ENCODE data around the gene LIN37. TPM values are rescaled to one million over a fixed set of nuclear protein-coding genes. Genes with fewer than 3 reads are reported as not detected.

The LIN37 gene
- total RNA-seq, 1 experiment from 2014 or later: 10.1 TPM

DNA sequence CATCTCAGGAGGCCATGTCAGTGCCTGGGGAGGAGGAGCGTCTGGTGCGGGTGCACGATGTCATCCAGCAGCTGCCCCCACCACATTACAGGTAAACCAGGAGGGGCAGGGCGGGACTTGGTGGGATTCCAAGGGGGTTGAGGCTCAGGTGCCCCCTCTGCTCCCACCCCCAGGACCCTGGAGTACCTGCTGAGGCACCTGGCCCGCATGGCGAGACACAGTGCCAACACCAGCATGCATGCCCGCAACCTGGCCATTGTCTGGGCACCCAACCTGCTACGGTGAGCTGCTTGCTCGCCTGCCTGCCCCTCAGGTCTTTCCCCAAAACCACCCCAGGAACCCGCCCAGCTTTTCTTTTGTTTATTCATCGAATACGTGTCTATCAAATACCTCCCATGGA, 34.2 kb downstream of the LIN37 start:
- BruUV-seq (replicated peaks): no TSS peak
- Histone ChIP-seq H2AFZ (ENCODE audit: low read depth, low read length, poor library complexity, severe bottlenecking) (no peak overlapping the region), H3K36me3 (ENCODE audit: control insufficient read depth in 1 of 2, insufficient read depth in 2 of 2, low read length in 2 of 2) (peaks cover 2 to 4% of the 10 kb centered on the region in 2 experiments; a peak in 2 of 4 replicates), H3K4me1 (ENCODE audit: control insufficient read depth in 1 of 2, insufficient read depth in 2 of 2, low read length in 2 of 2) (no peaks in the 10 kb centered on the region), H4K20me1 (ENCODE audit: insufficient read depth) (no peaks in the 10 kb centered on the region), H3K4me3 (replicated peaks in 1 of 2; ENCODE audit: low read depth in 1 of 2, low read length in 2 of 2) (no peak overlapping the region), H3K27ac (ENCODE audit: low read depth, low read length) (no peak overlapping the region), H3K9me3 (ENCODE audit: control insufficient read depth in 1 of 2, insufficient read depth in 1 of 2, low read depth in 1 of 2, low read length in 2 of 2) (no peaks in the 10 kb centered on the region), H3K27me3 (ENCODE audit: insufficient read depth, low read length) (no peaks in the 10 kb centered on the region), H3K79me2 (ENCODE audit: insufficient read depth, low read length) (no peaks in the 10 kb centered on the region), H3K4me2 (ENCODE audit: low read length) (no peak overlapping the region), H3K9me2 (ENCODE audit: insufficient read depth) (no peaks in the 10 kb centered on the region), H3K9ac (ENCODE audit: low read length) (no peak overlapping the region)
- TF ChIP-seq FOSL1 (IDR thresholded peaks at IDR 0.05; ENCODE audit: low read depth) (no peak), EZH2phosphoT487 (IDR thresholded peaks at IDR 0.05; ENCODE audit: borderline replicate concordance) (no peak)
- TF ChIP-seq, protein P1, sequence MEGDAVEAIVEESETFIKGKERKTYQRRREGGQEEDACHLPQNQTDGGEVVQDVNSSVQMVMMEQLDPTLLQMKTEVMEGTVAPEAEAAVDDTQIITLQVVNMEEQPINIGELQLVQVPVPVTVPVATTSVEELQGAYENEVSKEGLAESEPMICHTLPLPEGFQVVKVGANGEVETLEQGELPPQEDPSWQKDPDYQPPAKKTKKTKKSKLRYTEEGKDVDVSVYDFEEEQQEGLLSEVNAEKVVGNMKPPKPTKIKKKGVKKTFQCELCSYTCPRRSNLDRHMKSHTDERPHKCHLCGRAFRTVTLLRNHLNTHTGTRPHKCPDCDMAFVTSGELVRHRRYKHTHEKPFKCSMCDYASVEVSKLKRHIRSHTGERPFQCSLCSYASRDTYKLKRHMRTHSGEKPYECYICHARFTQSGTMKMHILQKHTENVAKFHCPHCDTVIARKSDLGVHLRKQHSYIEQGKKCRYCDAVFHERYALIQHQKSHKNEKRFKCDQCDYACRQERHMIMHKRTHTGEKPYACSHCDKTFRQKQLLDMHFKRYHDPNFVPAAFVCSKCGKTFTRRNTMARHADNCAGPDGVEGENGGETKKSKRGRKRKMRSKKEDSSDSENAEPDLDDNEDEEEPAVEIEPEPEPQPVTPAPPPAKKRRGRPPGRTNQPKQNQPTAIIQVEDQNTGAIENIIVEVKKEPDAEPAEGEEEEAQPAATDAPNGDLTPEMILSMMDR (IDR thresholded peaks at IDR 0.05 in 2 of 3, conservative IDR thresholded peaks at IDR 0.05 in 1 of 3; ENCODE audit: borderline replicate concordance in 1 of 3, insufficient read depth in 1 of 3, low read depth in 2 of 3, low read length in 2 of 3): no peak
- POLR2A ChIA-PET: no interaction called here
- RAD21 ChIA-PET (ENCODE audit: low non-redundant PET in 1 of 2, low total read pairs in 2 of 2, uncharacterized antibody in 2 of 2, unreplicated experiment in 2 of 2): no interaction called here
- ATAC-seq (no peak), DNase-seq (ENCODE audit: low read depth, low spot score) (no peak)
- intact Hi-C loops (cut with micrococcal nuclease): no loop called here
- CTCF ChIA-PET: no interaction called here

DNA sequence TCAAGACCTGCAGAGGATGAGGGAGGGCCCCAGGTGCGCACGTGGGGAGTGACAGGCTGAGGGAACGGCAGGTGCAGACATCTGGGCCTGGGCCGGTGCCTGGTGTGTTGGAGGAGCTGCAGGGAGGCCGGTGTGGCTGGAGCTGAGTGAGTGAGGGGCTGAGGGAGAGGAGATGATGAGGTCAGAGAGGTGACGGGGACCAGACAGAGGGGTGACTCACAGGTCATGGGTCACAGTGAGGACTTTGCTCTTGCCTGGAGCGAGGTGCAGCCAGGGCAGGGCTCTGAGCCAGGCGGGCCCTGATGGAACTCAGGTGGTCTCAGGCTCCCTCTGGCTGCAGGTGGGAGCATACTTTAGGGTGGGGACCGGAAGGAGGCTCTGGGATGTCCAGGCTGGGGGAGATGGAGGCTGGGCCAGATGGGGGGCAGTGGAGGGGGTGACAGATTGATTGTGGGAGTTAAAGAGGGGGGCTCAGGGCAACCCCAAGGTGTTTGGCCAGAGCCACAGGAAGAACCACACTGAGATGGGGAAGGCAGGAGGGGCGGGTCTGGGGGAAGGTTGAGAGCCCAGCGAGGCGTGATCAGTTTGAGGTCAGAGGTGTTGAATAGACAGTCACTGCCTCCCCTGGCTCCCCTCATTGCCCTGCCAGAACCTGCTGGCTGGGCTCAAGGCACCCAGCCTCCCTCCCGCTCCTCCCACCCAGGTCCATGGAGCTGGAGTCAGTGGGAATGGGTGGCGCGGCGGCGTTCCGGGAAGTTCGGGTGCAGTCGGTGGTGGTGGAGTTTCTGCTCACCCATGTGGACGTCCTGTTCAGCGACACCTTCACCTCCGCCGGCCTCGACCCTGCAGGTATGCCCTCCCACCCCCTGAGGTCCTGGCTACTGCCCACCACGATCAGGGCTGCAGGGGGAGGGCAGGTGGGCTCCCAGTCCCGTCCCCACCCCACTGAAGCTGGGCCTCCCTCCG, 35.4 kb downstream of the LIN37 start:
- no TSS peak for BruUV-seq (replicated peaks)
- H3K9me2 ChIP-seq (ENCODE audit: insufficient read depth): no peaks in the 10 kb centered on the region
- H3K36me3 ChIP-seq (ENCODE audit: control insufficient read depth in 1 of 2, insufficient read depth in 2 of 2, low read length in 2 of 2): peaks cover 2 to 4% of the 10 kb centered on the region in 2 experiments; a peak in 2 of 4 replicates
- H3K9me3 ChIP-seq (ENCODE audit: control insufficient read depth in 1 of 2, insufficient read depth in 1 of 2, low read depth in 1 of 2, low read length in 2 of 2): no peaks in the 10 kb centered on the region
- H3K27ac ChIP-seq (ENCODE audit: low read depth, low read length): no peak overlapping the region
- H3K79me2 ChIP-seq (ENCODE audit: insufficient read depth, low read length): no peaks in the 10 kb centered on the region
- POLR2A ChIA-PET: interaction anchor here (0.6 to 1.3 kb wide), 2 partner anchors 11 to 17 kb away, joined by 3 to 4 read pairs; no protein-coding TSS in a partner anchor
- RAD21 ChIA-PET (ENCODE audit: low non-redundant PET in 1 of 2, low total read pairs in 2 of 2, uncharacterized antibody in 2 of 2, unreplicated experiment in 2 of 2): no interaction called here
- intact Hi-C loops (cut with micrococcal nuclease): no loop called here
- ATAC-seq: no peak
- no peak overlapping the region for H3K4me3 ChIP-seq (replicated peaks in 1 of 2; ENCODE audit: low read depth in 1 of 2, low read length in 2 of 2)
- no peaks in the 10 kb centered on the region for H3K4me1 ChIP-seq (ENCODE audit: control insufficient read depth in 1 of 2, insufficient read depth in 2 of 2, low read length in 2 of 2)
- no peak overlapping the region for H2AFZ ChIP-seq (ENCODE audit: low read depth, low read length, poor library complexity, severe bottlenecking)
- H3K9ac ChIP-seq (ENCODE audit: low read length): no peak overlapping the region
- H3K27me3 ChIP-seq (ENCODE audit: insufficient read depth, low read length): no peaks in the 10 kb centered on the region
- no peaks in the 10 kb centered on the region for H4K20me1 ChIP-seq (ENCODE audit: insufficient read depth)
- no peak overlapping the region for H3K4me2 ChIP-seq (ENCODE audit: low read length)
- DNase-seq (ENCODE audit: low read depth, low spot score): no peak
- CTCF ChIA-PET: no interaction called here
- no peak for TF ChIP-seq EGR1 (IDR thresholded peaks at IDR 0.05; ENCODE audit: low read depth)
- no peak for TF ChIP-seq CBX3 (IDR thresholded peaks at IDR 0.05; ENCODE audit: low read depth)
- TF ChIP-seq, protein P1 (IDR thresholded peaks at IDR 0.05 in 2 of 3, conservative IDR thresholded peaks at IDR 0.05 in 1 of 3; ENCODE audit: borderline replicate concordance in 1 of 3, insufficient read depth in 1 of 3, low read depth in 2 of 3, low read length in 2 of 3): no peak
- no peak for TF ChIP-seq FOSL1 (IDR thresholded peaks at IDR 0.05; ENCODE audit: low read depth)
- TF ChIP-seq POLR2AphosphoS5 (IDR thresholded peaks at IDR 0.05; ENCODE audit: low read depth, low read length): no peak
- TF ChIP-seq, protein P2, sequence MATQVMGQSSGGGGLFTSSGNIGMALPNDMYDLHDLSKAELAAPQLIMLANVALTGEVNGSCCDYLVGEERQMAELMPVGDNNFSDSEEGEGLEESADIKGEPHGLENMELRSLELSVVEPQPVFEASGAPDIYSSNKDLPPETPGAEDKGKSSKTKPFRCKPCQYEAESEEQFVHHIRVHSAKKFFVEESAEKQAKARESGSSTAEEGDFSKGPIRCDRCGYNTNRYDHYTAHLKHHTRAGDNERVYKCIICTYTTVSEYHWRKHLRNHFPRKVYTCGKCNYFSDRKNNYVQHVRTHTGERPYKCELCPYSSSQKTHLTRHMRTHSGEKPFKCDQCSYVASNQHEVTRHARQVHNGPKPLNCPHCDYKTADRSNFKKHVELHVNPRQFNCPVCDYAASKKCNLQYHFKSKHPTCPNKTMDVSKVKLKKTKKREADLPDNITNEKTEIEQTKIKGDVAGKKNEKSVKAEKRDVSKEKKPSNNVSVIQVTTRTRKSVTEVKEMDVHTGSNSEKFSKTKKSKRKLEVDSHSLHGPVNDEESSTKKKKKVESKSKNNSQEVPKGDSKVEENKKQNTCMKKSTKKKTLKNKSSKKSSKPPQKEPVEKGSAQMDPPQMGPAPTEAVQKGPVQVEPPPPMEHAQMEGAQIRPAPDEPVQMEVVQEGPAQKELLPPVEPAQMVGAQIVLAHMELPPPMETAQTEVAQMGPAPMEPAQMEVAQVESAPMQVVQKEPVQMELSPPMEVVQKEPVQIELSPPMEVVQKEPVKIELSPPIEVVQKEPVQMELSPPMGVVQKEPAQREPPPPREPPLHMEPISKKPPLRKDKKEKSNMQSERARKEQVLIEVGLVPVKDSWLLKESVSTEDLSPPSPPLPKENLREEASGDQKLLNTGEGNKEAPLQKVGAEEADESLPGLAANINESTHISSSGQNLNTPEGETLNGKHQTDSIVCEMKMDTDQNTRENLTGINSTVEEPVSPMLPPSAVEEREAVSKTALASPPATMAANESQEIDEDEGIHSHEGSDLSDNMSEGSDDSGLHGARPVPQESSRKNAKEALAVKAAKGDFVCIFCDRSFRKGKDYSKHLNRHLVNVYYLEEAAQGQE (IDR thresholded peaks at IDR 0.05; ENCODE audit: low read depth): no peak
- TF ChIP-seq TCF7L2 (IDR thresholded peaks at IDR 0.05; ENCODE audit: borderline replicate concordance, extremely low read depth, insufficient read depth, insufficient read length): no peak

Measured in HCT116 (cell line).